COLO668 (cell line): Measurements from ENCODE around the gene KIF12.
A peak's percentile ranks its signal among the peaks of the same experiment; 100 is the strongest.

ENCODE experiments used
- DNase-seq: peaks from one replicate; lab custom pipeline; 2025; ENCODE audit not compliant: unreplicated experiment; lab: John Stamatoyannopoulos, UW

Gene KIF12

DNA sequence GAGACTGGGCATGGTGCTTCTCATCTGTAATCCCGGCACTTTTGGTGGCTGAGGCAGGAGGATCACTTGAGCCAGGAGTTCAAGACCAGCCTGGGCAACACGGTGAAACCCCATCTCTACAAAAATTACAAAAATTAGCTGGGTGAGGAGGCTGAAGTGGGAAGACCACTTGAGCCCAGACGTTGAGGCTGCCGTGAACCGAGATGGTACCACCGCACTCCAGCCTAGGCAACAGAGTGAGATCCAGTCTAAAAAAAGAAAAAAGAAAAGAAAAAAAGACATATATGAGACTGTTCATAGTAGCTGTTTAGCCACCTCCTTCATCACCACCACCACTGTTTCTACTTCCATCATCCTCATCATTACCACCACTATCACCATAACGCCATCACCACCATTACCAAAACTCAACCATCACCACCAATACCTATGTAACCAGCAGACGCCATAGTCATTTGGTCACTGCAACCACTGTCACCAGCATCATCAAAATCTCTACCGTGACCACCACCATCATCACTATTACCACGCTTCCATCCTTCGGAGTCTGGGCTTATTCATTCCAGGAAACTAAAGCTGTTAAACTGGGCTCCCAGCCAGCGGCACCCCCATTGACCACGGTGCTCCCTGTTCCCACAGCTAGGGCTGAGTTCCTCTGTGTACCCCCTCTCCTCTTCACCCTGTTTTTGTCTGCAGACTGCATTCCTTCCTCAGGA is 8.4 kb upstream of the KIF12 start:
- no peak for DNase-seq

GRCh38 chr9:114105236-114105635 is 6.1 kb upstream of the KIF12 start:
- DNase-seq = no peak

DNA sequence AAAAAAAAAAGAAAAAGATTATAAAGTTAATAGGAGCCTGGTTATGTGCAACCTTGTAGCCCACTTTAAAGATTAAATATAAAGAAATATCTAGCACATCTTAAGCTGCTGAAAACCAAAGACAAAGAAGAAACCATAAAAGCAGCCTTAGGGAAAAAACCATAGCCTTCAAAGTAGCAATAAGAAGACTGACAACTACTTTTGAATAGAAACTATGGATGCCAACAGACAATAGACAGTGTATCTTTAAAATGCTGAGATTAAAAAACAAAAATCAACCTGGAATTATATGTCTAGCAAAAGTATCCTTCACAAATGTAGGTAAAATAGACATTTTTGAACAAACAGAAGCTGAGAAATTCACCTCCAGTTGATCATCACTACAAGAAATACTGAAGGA is 3.4 kb upstream of the KIF12 start:
- no peak for DNase-seq

GRCh38 chr9:114100536-114100935 is 1.4 kb upstream of the KIF12 start:
- no peak for DNase-seq

- peak; percentile 51 for DNase-seq
Observed at GRCh38 chr9:114099669-114100270, 678 bp upstream of the KIF12 start.

DNA sequence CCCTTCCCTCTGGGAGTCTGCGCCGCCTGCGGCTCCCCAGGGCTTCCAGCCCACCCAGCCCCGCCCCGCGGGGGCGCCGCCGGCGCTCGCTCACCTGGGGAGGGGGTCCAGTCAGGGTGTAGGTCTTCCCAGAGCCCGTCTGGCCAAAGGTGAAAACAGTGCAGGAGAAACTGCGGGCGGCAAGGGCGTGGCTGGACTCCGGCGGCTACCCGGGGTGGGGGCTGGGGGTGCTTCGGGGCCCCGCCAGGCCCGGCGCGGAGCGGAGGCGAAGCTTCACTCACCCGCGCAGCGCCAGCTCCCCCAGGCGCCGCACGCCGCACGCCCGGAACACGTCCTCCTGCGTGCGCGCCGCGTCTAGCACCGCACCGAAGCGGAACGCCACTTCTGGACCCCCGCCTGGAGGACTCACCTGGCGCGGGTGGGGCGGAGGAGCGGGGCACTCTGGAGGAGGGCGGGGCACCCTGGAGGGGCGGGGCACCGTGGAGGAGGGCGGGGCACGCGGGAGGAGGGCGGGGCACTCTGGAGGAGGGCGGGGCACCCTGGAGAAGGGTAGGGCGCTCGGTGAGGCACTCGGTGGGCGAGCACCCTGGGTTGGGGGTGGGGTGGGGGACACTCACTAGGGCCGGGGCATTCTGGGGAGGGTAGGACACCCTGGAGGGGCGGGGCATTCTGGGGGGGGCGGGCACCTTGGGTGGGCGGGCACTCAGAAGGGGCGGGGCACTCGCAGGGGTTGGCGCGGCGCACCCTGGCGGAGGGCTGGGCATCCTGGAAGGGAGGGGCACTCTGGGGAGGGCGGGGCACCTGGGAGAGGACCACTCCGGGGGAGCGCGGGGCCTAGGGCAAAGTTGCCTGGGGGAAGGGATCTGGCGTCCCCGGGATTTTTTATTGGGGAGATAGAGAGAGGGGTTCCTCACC is 814 bp downstream of the KIF12 start:
- DNase-seq = peak; percentile 88

DNA sequence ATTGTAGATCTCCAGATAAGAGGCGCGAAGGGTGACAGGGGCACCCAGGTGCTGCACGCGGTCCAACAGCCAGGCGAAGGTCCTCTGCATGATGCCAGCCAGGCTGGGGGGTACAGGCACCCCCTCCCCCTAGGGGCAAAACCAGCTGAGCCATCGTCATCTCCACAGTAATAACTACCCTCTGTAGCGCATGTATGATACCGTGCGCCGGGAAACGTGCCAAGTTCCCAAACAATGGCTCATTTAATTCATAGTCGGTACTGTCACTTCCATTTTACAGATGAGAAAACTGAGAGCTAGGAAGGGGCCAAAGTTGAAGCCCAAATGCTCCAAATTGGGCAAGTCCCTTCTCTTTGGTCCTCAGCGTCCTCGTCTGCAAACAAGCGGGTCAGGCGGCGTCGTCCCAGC is 1.5 kb downstream of the KIF12 start:
- DNase-seq = peak; percentile 31

- no peak for DNase-seq
Observed at GRCh38 chr9:114096866-114097612, 2.1 kb downstream of the KIF12 start.

DNA sequence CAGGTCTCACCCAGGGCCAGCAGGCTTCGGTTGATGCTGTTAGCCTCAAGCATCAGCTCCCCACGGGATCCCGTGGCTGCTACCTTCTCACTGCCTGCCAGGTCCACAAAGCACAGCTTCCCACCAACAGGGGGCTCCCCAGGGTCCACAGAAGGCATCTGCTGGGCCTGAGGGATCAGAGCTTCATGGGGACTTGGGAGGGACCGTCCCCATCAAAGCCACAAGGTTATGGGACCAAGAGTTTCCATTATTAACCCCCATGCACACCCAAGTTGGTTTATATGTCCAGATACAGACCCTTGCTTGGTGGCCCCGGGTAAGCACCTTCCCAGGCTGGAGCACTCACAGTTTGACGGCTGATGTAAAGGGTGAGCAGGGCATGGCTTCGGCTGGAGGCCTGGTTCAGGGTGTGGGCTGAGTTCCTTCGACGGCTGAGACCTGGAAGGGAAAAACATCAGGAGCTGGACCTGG is 3.0 kb downstream of the KIF12 start:
- no peak for DNase-seq

DNA sequence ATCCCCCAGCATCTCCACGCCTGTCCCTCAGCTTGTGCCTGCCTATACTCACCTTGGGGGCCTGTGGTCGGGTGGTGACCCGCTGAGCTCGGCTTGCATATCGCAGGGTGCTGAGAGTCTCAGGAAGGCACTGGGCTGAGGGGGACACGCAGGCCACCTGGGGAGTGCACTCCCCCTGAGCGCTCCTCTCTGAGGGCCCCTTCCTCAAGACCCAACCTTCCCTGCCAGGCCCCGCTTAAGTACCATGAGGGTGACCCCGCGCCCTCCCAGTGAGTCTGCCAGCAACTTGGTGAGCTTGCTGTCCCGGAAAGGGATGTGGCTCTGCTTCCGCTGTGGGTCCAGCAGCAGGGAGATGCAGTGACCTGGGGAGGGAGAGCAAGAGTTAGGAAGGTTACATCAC is 4.1 kb downstream of the KIF12 start:
- no peak for DNase-seq

DNA sequence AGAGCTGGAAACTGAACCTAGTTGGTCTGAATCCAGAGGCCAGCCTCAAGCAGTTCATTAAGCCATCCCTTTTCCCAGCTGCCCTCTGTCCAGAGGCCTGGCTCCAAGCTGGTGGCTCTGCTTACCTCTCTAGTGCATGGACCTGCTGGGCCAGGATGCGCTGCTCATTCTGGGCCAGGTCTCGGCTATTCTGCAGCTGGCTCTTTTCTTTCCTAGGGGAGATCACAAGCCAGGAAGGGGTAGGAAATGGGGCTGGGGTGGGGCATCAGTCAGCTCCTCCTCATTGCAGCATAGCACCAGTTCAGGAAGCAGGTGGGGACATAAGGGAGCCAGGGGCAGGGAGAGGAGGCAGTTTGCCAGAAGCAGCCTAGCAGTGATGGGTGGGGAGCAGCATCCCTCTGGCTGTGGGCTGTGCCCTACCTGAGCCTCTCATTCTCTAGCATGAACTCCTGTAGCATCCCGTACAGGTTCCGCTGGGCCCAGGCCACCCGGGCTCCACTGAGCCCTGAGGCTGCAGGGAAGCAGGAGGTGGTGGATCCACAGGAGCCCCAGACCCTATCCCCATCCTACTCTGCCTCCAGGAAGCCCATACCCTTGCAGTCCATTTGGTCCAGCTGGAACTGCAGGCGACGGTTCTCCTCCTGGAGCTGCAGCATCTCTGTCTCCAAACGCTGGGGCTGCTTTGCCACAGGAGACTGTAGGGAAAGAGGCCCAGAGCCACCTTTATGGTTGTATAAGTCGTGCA is 5.2 kb downstream of the KIF12 start:
- DNase-seq = no peak

GRCh38 chr9:114093031-114093471 is 6.0 kb downstream of the KIF12 start:
- no peak for DNase-seq

DNA sequence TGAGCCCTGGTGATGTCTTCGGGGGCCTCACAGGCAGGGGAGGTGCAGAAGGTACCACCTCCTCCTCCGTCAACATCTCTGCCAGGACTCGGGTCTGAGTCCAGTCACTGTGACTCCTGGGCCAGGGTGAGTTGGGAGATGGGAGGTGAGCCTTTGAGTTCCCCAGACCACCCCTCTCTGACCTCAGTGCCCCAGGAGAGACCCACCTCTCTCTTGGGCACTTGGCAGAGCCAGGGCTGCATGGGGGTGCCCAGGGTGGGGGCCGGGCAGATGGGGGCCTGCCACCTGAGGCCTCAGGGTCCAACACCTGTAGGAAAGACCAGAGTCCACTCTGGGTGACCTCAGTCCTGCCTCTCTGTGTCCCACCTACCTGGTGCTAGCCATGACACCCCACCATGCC is 6.8 kb downstream of the KIF12 start:
- DNase-seq = no peak

DNA sequence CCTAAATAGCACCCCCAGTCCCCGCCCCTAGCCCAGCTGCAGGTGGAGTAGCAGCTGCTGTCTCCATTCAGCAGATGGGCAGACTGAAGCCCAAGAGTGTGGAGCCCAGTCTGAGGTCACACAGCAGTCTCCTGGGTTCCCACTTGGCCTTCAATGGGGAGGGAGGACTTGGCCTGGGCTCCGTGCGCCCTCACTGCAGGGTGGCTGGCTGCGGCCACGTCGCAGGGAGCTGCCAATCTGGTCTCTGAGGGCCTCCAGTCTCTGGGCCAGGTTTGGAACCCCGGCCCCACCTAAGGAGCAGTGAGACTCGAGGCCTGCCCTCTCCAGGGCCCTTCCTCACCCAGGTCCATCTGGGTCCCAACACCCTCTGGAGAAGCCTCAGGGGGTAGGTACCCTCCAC is 7.4 kb downstream of the KIF12 start:
- DNase-seq = no peak

DNA sequence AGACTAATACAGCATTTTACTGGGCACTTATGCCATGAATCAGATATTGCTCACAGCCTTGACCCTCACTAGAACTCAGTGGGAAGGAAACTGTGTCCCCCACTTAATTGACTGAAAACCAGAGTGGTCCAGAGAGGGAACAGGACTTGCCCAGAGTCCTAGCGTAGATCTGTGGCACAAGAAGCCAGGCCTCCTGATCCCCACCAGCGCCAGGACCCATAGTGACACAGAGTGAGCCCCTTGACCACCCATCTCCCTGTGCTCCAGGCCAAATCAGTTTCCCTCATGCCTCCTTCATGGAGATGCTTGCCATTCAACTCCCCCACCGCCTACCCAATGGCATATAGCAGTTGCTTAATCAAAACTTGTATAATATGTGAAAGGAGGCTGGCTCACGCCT is 8.3 kb downstream of the KIF12 start:
- no peak for DNase-seq

DNA sequence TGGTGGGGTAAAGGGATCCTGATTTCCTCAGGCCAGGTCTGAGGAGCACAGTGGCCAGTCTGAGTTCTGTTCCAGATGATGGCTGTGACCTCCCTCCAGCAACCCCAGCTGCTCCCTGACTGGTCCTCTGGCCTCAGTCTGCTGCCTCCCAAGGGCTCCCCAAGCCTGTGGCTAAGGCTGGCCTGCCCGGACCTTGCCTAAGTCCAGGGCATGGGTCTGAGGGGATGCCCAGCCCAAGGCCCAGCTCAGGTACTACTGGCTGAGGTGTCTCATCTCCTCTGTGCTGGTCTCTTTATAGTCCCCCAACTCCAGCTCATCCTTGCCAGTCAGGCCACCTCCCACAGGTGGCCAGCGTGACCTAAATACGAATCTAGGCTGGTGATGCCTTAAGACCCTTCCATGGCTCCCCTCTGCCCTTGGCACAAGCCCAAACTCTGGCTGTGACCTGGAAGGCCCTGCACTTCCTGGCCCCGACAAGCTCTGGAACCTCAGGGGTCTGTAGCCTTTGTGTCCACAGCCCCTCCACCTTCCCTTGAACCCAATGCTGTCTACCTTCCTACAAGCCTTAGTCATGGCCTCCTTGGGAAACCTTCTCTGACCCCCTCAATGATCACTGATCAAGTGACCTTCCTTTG is 9.8 kb downstream of the KIF12 start:
- DNase-seq = no peak

GRCh38 chr9:114088571-114089170 is 10.4 kb downstream of the KIF12 start:
- DNase-seq = no peak

DNA sequence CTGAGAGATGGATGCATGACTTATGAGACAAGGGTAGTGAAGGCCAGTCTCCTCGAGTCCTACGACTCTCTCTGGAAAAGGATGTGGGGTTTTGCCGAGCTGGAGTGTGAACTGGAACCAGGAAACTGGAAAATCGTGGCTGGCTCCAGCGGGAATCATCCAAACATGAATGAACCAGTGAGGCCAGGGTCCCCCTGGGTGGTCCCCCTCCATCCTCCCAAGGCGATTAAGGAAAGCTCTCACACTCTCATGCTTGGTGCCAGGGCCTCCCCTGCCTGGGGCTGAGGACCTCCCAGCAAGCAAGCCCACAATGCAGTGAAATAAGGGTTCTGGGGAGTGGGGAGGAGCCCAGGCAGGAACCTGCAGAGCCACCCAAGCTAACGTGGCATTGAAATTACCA is 11.4 kb downstream of the KIF12 start:
- no peak for DNase-seq

DNA sequence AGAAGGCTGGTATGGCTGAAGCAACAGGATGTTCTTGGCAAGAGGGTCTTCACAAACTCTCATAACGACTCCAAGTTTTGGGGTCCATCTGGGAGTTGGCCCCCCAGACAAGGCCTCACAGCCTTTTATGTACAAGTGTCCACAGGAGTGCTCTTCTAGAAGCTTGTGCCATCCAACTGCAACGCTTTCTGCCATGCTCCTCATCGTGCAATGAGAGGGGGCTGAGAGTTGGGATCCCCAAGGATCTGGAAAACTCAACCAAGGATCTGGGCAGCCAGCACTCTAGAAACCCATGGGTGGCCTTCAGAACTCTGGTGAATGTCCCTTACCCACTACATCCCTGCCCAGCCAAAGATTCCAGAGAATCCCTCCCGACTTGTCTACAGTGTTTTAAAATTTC is 12.5 kb downstream of the KIF12 start:
- DNase-seq = no peak
